Smooth muscle cell (in vitro differentiated cells): ENCODE results near the gene NKAIN2. TPM values are rescaled to one million over a fixed set of nuclear protein-coding genes. Genes with fewer than 3 reads are reported as not detected.
"Not testable (repeated sequence)": the region's sequence is repeated elsewhere in the genome, so short reads cannot be mapped to it uniquely, and the experiment has no call there.

Experiments used
- DNase-seq: peaks from one replicate; lab custom pipeline; 2025; ENCODE audit not compliant: unreplicated experiment; lab: John Stamatoyannopoulos, UW
- H2AFZ ChIP-seq: fragments of 200-600 bp; sonication (generic); 2 replicates; pipeline ENCODE4 v1.6.0; 2016; ENCODE audit warnings: antibody characterized with exemption, low read depth, mild to moderate bottlenecking
- H3F3A ChIP-seq: fragments of 200-600 bp; sonication (generic); 2 replicates; pipeline ENCODE4 v1.6.0; 2017; ENCODE audit warnings: antibody characterized with exemption, low read depth
- H3K27ac ChIP-seq: fragments of 200-600 bp; sonication (generic); 2 replicates; pipeline ENCODE4 v1.5.1; 2016; ENCODE audit warnings: low read depth, mild to moderate bottlenecking
- H3K27me3 ChIP-seq: fragments of 200-600 bp; sonication (generic); 2 replicates; pipeline ENCODE4 v1.6.1; 2016; ENCODE audit warnings: low read depth, mild to moderate bottlenecking
- H3K36me3 ChIP-seq: fragments of 200-600 bp; sonication (generic); 2 replicates; pipeline ENCODE4 v1.5.1; 2016; ENCODE audit warnings: low read depth
- H3K4me1 ChIP-seq: fragments of 200-600 bp; sonication (generic); 2 replicates; pipeline ENCODE4 v1.5.1; 2016; ENCODE audit warnings: low read depth
- H3K4me2 ChIP-seq: fragments of 200-600 bp; sonication (generic); 2 replicates; pipeline ENCODE4 v1.6.0; 2016; ENCODE audit warnings: mild to moderate bottlenecking
- H3K4me3 ChIP-seq: fragments of 200-600 bp; sonication (generic); 2 replicates; pipeline ENCODE4 v1.5.1; 2016; ENCODE audit warnings: mild to moderate bottlenecking
- H3K79me2 ChIP-seq: fragments of 200-600 bp; sonication (generic); 2 replicates; pipeline ENCODE4 v1.6.0; 2016; ENCODE audit warnings: low read depth, mild to moderate bottlenecking
- H3K9ac ChIP-seq: fragments of 200-600 bp; sonication (generic); 2 replicates; pipeline ENCODE4 v1.6.0; 2016; ENCODE audit warnings: low read depth
- H3K9me3 ChIP-seq: fragments of 200-600 bp; sonication (generic); replicated peaks from 2 replicates; pipeline ENCODE4 v1.5.1; 2016; ENCODE audit warnings: low read depth
- H4K20me1 ChIP-seq: fragments of 200-600 bp; sonication (generic); 2 replicates; pipeline ENCODE4 v1.6.0; 2016; ENCODE audit warnings: low read depth
- CTCF ChIP-seq: fragments of 200-600 bp; sonication (generic); IDR thresholded peaks from 2 replicates; pipeline ENCODE4 v1.5.1; 2017; ENCODE audit warnings: borderline replicate concordance, mild to moderate bottlenecking, antibody characterized with exemption; ENCODE audit not compliant: insufficient read depth, poor library complexity, severe bottlenecking
- WGBS: methylation state at CpG from one replicate; pipeline ENCODE4 v1.1.7; 2016; ENCODE audit warnings: low lambda C conversion rate; 5-methylcytosine and 5-hydroxymethylcytosine counted together
- polyA plus RNA-seq: library from polyadenylated mRNA; unstranded; fragments of >200 nt; fragmentation: Nextera tagmentation; extraction: Ambion mirVana; gene quantifications from 2 replicates; pipeline ENCODE4 v1.2.1, GENCODE V29; 2016
- total RNA-seq: library from RNA; depleted of rRNA; stranded (reverse); fragments of >200 nt; gene quantifications from 2 replicates; pipeline ENCODE4 v1.2.3, GENCODE V29; 2014

NKAIN2 gene
- total and polyA plus RNA-seq, 2 experiments from 2014 or later: 0.09 TPM; not detected in 1

GRCh38 chr6:124722141-124722878 is 918.6 kb downstream of the NKAIN2 start:
- H3K79me2 ChIP-seq: no peaks in the 10 kb centered on the region
- H3K4me3 ChIP-seq: no peak overlapping the region
- H2AFZ ChIP-seq: no peak overlapping the region
- no peaks in the 10 kb centered on the region for H3K4me1 ChIP-seq
- H3K9me3 ChIP-seq: no peaks in the 10 kb centered on the region
- H4K20me1 ChIP-seq: no peaks in the 10 kb centered on the region
- no peaks in the 10 kb centered on the region for H3F3A ChIP-seq
- H3K36me3 ChIP-seq: no peaks in the 10 kb centered on the region
- no peak overlapping the region for H3K4me2 ChIP-seq
- TF ChIP-seq CTCF: no peak
- no peaks in the 10 kb centered on the region for H3K27me3 ChIP-seq
- H3K27ac ChIP-seq: no peak overlapping the region
- H3K9ac ChIP-seq: no peak overlapping the region
- WGBS: 92% methylated on average over 3 of the region's 3 CpGs
- no peak for DNase-seq

- Histone ChIP-seq H3K9ac (no peak overlapping the region), H3K27ac (no peak overlapping the region), H3K4me3 (no peak overlapping the region), H3K36me3 (no peaks in the 10 kb centered on the region), H4K20me1 (no peaks in the 10 kb centered on the region), H3K79me2 (no peaks in the 10 kb centered on the region), H3K4me1 (no peaks in the 10 kb centered on the region), H3K27me3 (no peaks in the 10 kb centered on the region), H3F3A (no peaks in the 10 kb centered on the region), H2AFZ (no peak overlapping the region), H3K9me3 (no peaks in the 10 kb centered on the region), H3K4me2 (no peak overlapping the region)
- no peak for TF ChIP-seq CTCF
- DNase-seq: no peak
These were observed 920.0 kb downstream of the NKAIN2 start for GRCh38 chr6:124723671-124724070.

GRCh38 chr6:124737804-124738203 is 934.1 kb downstream of the NKAIN2 start:
- not testable (repeated sequence) for DNase-seq, H3K79me2 ChIP-seq, H2AFZ ChIP-seq, H3K4me2 ChIP-seq, H3K9ac ChIP-seq, H3K27me3 ChIP-seq, H3K36me3 ChIP-seq, H4K20me1 ChIP-seq, H3K4me1 ChIP-seq, H3K9me3 ChIP-seq, H3F3A ChIP-seq, H3K27ac ChIP-seq, H3K4me3 ChIP-seq
- WGBS: 94% methylated on average over 1 of the region's 1 CpG

GRCh38 chr6:124738482-124738881 is 934.8 kb downstream of the NKAIN2 start:
- no peak for DNase-seq
- H3K4me3 ChIP-seq: no peak overlapping the region
- no peak overlapping the region for H3K9ac ChIP-seq
- no peaks in the 10 kb centered on the region for H3K9me3 ChIP-seq
- H3F3A ChIP-seq: no peaks in the 10 kb centered on the region
- no peaks in the 10 kb centered on the region for H3K36me3 ChIP-seq
- TF ChIP-seq CTCF: no peak
- H3K4me2 ChIP-seq: no peak overlapping the region
- no peak overlapping the region for H2AFZ ChIP-seq
- no peak overlapping the region for H3K27ac ChIP-seq
- H4K20me1 ChIP-seq: no peaks in the 10 kb centered on the region
- H3K4me1 ChIP-seq: no peaks in the 10 kb centered on the region
- no peaks in the 10 kb centered on the region for H3K27me3 ChIP-seq
- no peaks in the 10 kb centered on the region for H3K79me2 ChIP-seq
